ENCODE data around the gene DCDC1. TPM values are rescaled to one million over a fixed set of nuclear protein-coding genes. Genes with fewer than 3 reads are reported as not detected.

Gene DCDC1
- total RNA-seq, 3 donors from 2014 or later, result 0.19 TPM; not detected in 2

Other genes starting within 250 kb of the DCDC1 start
- 10 to 100 TPM; 21.5 to 26.0 (median 24.6) TPM for gene DNAJC24, start 121 bp upstream of the DCDC1 start, total RNA-seq
- gene IMMP1L, start 139.9 kb upstream of the DCDC1 start, total RNA-seq, result 10 to 100 TPM; 17.7 to 26.7 (median 22.2) TPM
- gene ELP4, start 140.0 kb upstream of the DCDC1 start, total RNA-seq, result 10 to 100 TPM; 15.7 to 17.6 (median 16.1) TPM

Measured in activated T-cell treated with anti-CD3 and anti-CD28 coated beads, Interleukin-2, amount 50 U/mL, for 4 hours (primary cell).